ENCODE results near the gene DMRTA2.

GRCh38 chr1:50450861-50451653 lies 27.8 kb upstream of the DMRTA2 start:
- TF ChIP-seq POLR2A (IDR thresholded peaks at IDR 0.05; ENCODE audit: low read depth, low read length) (no peak), MAX (IDR thresholded peaks at IDR 0.05; ENCODE audit: insufficient read depth, insufficient read length) (no peak), EZH2 (IDR thresholded peaks at IDR 0.05; ENCODE audit: borderline replicate concordance, low read depth, low read length, severe bottlenecking) (no peak), POLR2AphosphoS5 (IDR thresholded peaks at IDR 0.05; ENCODE audit: insufficient read depth, low read depth, low read length) (no peak)
- TF ChIP-seq, protein P1, sequence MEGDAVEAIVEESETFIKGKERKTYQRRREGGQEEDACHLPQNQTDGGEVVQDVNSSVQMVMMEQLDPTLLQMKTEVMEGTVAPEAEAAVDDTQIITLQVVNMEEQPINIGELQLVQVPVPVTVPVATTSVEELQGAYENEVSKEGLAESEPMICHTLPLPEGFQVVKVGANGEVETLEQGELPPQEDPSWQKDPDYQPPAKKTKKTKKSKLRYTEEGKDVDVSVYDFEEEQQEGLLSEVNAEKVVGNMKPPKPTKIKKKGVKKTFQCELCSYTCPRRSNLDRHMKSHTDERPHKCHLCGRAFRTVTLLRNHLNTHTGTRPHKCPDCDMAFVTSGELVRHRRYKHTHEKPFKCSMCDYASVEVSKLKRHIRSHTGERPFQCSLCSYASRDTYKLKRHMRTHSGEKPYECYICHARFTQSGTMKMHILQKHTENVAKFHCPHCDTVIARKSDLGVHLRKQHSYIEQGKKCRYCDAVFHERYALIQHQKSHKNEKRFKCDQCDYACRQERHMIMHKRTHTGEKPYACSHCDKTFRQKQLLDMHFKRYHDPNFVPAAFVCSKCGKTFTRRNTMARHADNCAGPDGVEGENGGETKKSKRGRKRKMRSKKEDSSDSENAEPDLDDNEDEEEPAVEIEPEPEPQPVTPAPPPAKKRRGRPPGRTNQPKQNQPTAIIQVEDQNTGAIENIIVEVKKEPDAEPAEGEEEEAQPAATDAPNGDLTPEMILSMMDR (IDR thresholded peaks at IDR 0.05; ENCODE audit: extremely low read depth in 1 of 2, insufficient read depth in 1 of 2, low read depth in 1 of 2, low read length in 2 of 2): no peak

All from endothelial cell of umbilical vein (primary cell).